ENCODE data around the gene CAMK1D.

CAMK1D gene

GRCh38 chr10:12774204-12774894, 425.0 kb downstream of the CAMK1D start:
- H3K9ac ChIP-seq (ENCODE audit: low read depth, low read length), result no peak overlapping the region

DNA sequence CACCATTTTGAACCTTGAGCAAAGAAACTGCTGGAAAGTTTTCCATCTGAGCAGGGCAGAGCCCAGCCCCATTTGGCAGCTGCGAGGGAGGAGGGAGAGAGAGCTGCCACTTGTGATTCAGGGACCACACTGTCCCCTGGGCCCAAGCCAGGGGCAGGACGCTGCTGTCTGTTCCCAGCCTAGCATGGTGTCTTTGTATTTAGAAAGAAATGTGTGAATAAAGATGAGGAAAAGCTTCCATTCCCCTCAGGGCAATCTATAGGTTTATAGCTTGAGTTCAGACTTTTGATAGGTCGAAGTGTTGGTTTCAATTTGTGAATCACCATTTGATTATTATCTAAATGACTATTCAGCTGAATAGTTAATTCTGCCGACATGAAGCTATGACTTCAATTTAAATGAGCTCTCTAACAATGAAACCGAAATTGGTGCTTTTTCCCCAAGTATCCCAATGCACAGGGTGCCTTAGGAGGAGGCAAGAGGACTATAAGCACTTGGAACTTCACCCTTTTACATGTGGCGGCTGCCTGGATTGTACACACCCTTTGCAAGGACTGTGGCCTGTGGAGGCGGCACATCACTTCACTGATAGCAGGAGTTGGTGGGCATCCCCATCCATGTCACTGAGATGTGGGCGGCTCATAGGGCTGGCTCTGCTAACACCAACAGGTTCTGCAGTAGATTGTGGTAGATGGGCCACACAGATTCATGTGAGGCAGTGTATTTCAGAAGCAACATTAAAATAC, 428.7 kb downstream of the CAMK1D start:
- H3K36me3 ChIP-seq (ENCODE audit: control insufficient read depth, insufficient read depth, low read length), result no peaks in the 10 kb centered on the region
- H3K9me3 ChIP-seq (ENCODE audit: control insufficient read depth, insufficient read depth, low read length), result no peaks in the 10 kb centered on the region
- H3K9ac ChIP-seq (ENCODE audit: low read depth, low read length), result no peak overlapping the region
- H3K27ac ChIP-seq (ENCODE audit: low read depth, low read length), result no peak overlapping the region
- peaks cover 9% of the 10 kb centered on the region for H3K4me1 ChIP-seq (ENCODE audit: control insufficient read depth, insufficient read depth, low read length)
- no peaks in the 10 kb centered on the region for H3K27me3 ChIP-seq (ENCODE audit: control insufficient read depth, insufficient read depth, low read length)
- no peak overlapping the region for H3K4me3 ChIP-seq (ENCODE audit: low read depth, low read length)

More at GRCh38 chr10:12774204-12774894, 425.0 kb downstream of the CAMK1D start:
- H3K9me3 ChIP-seq (ENCODE audit: control insufficient read depth, insufficient read depth, low read length), result no peaks in the 10 kb centered on the region
- H3K4me1 ChIP-seq (ENCODE audit: control insufficient read depth, insufficient read depth, low read length), result peaks cover 12% of the 10 kb centered on the region
- H3K27me3 ChIP-seq (ENCODE audit: control insufficient read depth, insufficient read depth, low read length), result no peaks in the 10 kb centered on the region
- H3K36me3 ChIP-seq (ENCODE audit: control insufficient read depth, insufficient read depth, low read length), result 0 out of 2 replicates have a peak, but pooled peaks cover 3% of the 10 kb centered on the region
- no peak overlapping the region for H3K27ac ChIP-seq (ENCODE audit: low read depth, low read length)
- H3K4me3 ChIP-seq (ENCODE audit: low read depth, low read length), result no peak overlapping the region

DNA sequence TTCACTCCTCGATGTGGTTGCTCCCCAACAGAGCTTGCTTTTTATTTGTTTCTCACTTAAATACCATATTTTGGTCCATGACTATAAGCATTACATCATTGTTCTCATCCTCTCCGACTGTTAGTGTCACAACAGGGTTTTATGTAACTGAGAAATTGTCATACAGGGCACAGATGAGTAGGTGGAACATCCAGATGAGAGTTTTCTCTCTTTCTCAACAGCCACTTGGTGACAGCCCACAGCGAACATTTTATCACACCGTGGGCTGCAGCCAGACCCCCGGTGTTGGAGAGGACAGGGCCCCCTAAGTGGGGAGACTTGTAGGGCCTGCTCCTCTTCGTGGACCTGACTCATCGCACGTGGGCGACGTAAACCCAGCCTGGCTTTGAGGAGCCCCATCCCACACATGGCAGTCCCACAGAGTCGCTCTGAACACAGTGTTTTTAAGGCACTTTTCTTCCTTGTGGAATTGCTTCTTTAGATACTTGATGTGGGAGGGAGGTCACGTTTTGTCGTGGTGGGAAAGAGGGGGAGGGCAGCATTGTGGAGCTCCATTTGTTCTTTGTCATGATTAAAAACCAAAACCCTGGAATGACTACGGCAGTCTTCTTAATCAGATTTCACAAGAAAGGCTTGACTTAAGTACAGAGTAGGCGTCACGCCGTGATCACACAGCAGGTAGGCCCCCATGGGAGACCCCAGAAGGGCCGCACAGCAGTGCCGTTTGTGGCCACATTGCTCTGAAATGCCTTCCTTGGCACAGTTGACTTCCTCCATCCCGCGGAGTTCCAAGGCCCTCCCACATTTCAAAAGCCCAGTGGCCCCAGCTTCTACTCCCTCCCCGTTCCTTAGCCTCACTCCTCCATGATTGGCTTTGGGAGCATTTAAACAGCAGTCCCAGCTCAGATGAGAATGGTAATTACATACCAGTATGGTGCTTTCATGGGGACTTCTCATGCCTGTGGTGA, 431.6 kb downstream of the CAMK1D start:
- Histone ChIP-seq H3K4me1 (ENCODE audit: control insufficient read depth, insufficient read depth, low read length) (no peaks in the 10 kb centered on the region), H3K9me3 (ENCODE audit: control insufficient read depth, insufficient read depth, low read length) (no peaks in the 10 kb centered on the region), H3K27ac (ENCODE audit: low read depth, low read length) (no peak overlapping the region), H3K4me3 (ENCODE audit: low read depth, low read length) (no peak overlapping the region), H3K9ac (ENCODE audit: low read depth, low read length) (no peak overlapping the region), H3K27me3 (ENCODE audit: control insufficient read depth, insufficient read depth, low read length) (no peaks in the 10 kb centered on the region), H3K36me3 (ENCODE audit: control insufficient read depth, insufficient read depth, low read length) (no peaks in the 10 kb centered on the region)

GRCh38 chr10:12781976-12782375, 432.6 kb downstream of the CAMK1D start:
- H3K27ac ChIP-seq (ENCODE audit: low read depth, low read length), result no peak overlapping the region
- H3K9ac ChIP-seq (ENCODE audit: low read depth, low read length), result no peak overlapping the region
- no peaks in the 10 kb centered on the region for H3K36me3 ChIP-seq (ENCODE audit: control insufficient read depth, insufficient read depth, low read length)
- H3K9me3 ChIP-seq (ENCODE audit: control insufficient read depth, insufficient read depth, low read length), result no peaks in the 10 kb centered on the region
- no peaks in the 10 kb centered on the region for H3K27me3 ChIP-seq (ENCODE audit: control insufficient read depth, insufficient read depth, low read length)
- H3K4me3 ChIP-seq (ENCODE audit: low read depth, low read length), result no peak overlapping the region
- no peaks in the 10 kb centered on the region for H3K4me1 ChIP-seq (ENCODE audit: control insufficient read depth, insufficient read depth, low read length)

DNA sequence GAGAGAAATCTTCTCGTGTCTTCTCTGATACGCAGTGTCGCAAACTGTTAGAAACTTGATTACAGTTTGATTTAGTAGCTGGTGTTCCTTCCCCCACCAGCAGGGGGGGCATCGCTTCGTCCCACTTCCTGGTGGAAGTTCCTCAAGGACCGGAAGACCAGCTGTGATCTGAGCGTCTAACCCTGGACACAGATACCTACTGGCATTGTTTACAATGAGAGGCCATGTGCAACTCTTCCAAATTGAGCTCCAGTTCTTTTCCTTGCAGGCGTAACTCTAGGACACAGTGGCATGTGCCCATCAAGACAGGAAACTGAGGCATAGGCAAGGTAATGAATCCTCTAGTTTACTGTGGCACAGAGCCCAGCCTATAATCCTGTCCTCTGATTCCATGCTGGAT, 433.2 kb downstream of the CAMK1D start:
- H3K9me3 ChIP-seq (ENCODE audit: control insufficient read depth, insufficient read depth, low read length), result no peaks in the 10 kb centered on the region
- H3K4me3 ChIP-seq (ENCODE audit: low read depth, low read length), result no peak overlapping the region
- no peaks in the 10 kb centered on the region for H3K36me3 ChIP-seq (ENCODE audit: control insufficient read depth, insufficient read depth, low read length)
- H3K27ac ChIP-seq (ENCODE audit: low read depth, low read length), result no peak overlapping the region
- H3K4me1 ChIP-seq (ENCODE audit: control insufficient read depth, insufficient read depth, low read length), result no peaks in the 10 kb centered on the region
- H3K27me3 ChIP-seq (ENCODE audit: control insufficient read depth, insufficient read depth, low read length), result no peaks in the 10 kb centered on the region
- H3K9ac ChIP-seq (ENCODE audit: low read depth, low read length), result no peak overlapping the region

- Histone ChIP-seq H3K9me3 (ENCODE audit: control insufficient read depth, insufficient read depth, low read length) (no peaks in the 10 kb centered on the region), H3K4me3 (ENCODE audit: low read depth, low read length) (no peak overlapping the region), H3K36me3 (ENCODE audit: control insufficient read depth, insufficient read depth, low read length) (no peaks in the 10 kb centered on the region), H3K9ac (ENCODE audit: low read depth, low read length) (no peak overlapping the region), H3K4me1 (ENCODE audit: control insufficient read depth, insufficient read depth, low read length) (no peaks in the 10 kb centered on the region), H3K27me3 (ENCODE audit: control insufficient read depth, insufficient read depth, low read length) (no peaks in the 10 kb centered on the region), H3K27ac (ENCODE audit: low read depth, low read length) (no peak overlapping the region)
These were observed 433.9 kb downstream of the CAMK1D start for GRCh38 chr10:12783293-12783692.

GRCh38 chr10:12784646-12785045, 435.3 kb downstream of the CAMK1D start:
- H3K4me1 ChIP-seq (ENCODE audit: control insufficient read depth, insufficient read depth, low read length), result no peaks in the 10 kb centered on the region
- H3K9ac ChIP-seq (ENCODE audit: low read depth, low read length), result no peak overlapping the region
- H3K4me3 ChIP-seq (ENCODE audit: low read depth, low read length), result no peak overlapping the region
- H3K9me3 ChIP-seq (ENCODE audit: control insufficient read depth, insufficient read depth, low read length), result no peaks in the 10 kb centered on the region
- no peaks in the 10 kb centered on the region for H3K27me3 ChIP-seq (ENCODE audit: control insufficient read depth, insufficient read depth, low read length)
- H3K36me3 ChIP-seq (ENCODE audit: control insufficient read depth, insufficient read depth, low read length), result no peaks in the 10 kb centered on the region
- H3K27ac ChIP-seq (ENCODE audit: low read depth, low read length), result no peak overlapping the region

DNA sequence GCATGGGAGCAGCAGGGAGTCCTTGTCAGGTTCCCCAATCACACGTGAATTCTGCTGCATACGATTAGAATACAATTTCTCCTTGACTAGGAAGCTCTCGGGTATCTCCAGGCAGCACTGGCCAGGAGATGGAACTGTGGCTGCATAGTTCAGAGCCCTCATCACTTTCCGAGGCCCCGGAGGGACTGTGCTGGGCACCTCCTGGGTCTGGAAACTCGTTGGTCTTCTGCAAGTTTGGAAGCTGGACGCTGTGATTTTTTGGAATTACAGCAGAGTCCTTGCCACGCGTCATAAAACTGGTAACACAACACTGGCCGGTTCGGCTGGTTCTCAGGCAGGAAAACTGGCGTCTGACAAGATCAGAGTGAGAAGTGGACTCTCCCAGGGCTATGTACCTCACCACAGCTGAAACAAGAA, 436.1 kb downstream of the CAMK1D start:
- H3K4me3 ChIP-seq (ENCODE audit: low read depth, low read length), result no peak overlapping the region
- no peak overlapping the region for H3K9ac ChIP-seq (ENCODE audit: low read depth, low read length)
- H3K4me1 ChIP-seq (ENCODE audit: control insufficient read depth, insufficient read depth, low read length), result no peaks in the 10 kb centered on the region
- no peaks in the 10 kb centered on the region for H3K9me3 ChIP-seq (ENCODE audit: control insufficient read depth, insufficient read depth, low read length)
- no peak overlapping the region for H3K27ac ChIP-seq (ENCODE audit: low read depth, low read length)
- H3K36me3 ChIP-seq (ENCODE audit: control insufficient read depth, insufficient read depth, low read length), result no peaks in the 10 kb centered on the region
- H3K27me3 ChIP-seq (ENCODE audit: control insufficient read depth, insufficient read depth, low read length), result no peaks in the 10 kb centered on the region

GRCh38 chr10:12787297-12787696, 437.9 kb downstream of the CAMK1D start:
- no peaks in the 10 kb centered on the region for H3K36me3 ChIP-seq (ENCODE audit: control insufficient read depth, insufficient read depth, low read length)

DNA sequence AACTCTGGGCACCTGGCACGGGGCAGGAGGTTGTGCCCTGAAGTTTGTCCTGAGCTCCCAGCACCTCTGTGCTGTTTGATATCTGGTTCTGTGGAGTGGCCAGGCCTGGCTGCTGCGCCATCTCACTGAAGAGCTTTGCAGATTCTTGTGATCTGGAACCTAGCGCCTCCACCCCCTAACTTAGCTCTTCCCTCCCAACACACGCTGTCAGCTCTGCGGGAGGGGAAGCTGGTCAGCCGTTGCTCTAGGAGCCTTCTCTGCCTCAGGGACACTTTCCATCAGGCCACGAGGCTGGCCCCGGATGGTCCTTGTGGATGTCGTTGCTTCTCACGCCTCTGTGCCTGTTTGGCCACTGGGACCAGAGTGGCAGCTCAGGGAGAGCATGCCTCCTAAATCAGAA, 438.9 kb downstream of the CAMK1D start:
- H3K9ac ChIP-seq (ENCODE audit: low read depth, low read length), result no peak overlapping the region
- no peak overlapping the region for H3K4me3 ChIP-seq (ENCODE audit: low read depth, low read length)
- no peaks in the 10 kb centered on the region for H3K27me3 ChIP-seq (ENCODE audit: control insufficient read depth, insufficient read depth, low read length)
- no peaks in the 10 kb centered on the region for H3K36me3 ChIP-seq (ENCODE audit: control insufficient read depth, insufficient read depth, low read length)
- no peaks in the 10 kb centered on the region for H3K4me1 ChIP-seq (ENCODE audit: control insufficient read depth, insufficient read depth, low read length)
- H3K9me3 ChIP-seq (ENCODE audit: control insufficient read depth, insufficient read depth, low read length), result no peaks in the 10 kb centered on the region
- H3K27ac ChIP-seq (ENCODE audit: low read depth, low read length), result no peak overlapping the region

More at GRCh38 chr10:12787297-12787696, 437.9 kb downstream of the CAMK1D start:
- Histone ChIP-seq H3K9ac (ENCODE audit: low read depth, low read length) (no peak overlapping the region), H3K9me3 (ENCODE audit: control insufficient read depth, insufficient read depth, low read length) (no peaks in the 10 kb centered on the region), H3K4me1 (ENCODE audit: control insufficient read depth, insufficient read depth, low read length) (no peaks in the 10 kb centered on the region), H3K4me3 (ENCODE audit: low read depth, low read length) (no peak overlapping the region), H3K27me3 (ENCODE audit: control insufficient read depth, insufficient read depth, low read length) (no peaks in the 10 kb centered on the region), H3K27ac (ENCODE audit: low read depth, low read length) (no peak overlapping the region)

Measured in HUES48 (cell line).